ENCODE data around the gene MMP10.

Gene MMP10

DNA sequence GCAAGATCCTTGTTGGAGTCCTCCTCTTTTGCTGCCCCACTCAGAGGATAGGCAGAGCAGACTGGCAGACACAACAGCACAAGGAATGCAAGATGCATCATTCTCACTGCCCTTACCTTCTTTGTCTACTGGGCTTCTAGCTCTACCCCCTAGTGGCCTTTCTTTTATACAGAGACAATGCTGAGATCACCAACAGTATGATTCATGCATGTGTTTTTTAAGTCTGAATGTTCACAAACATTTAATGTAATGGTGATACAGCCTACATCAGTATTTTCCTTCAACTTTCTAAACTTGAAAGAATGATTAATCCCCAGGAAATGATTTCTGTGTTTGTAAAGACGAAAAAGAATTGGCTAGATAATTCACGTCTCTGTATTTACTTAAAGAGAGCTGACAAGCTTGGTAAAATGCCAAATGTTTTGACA lies at the start of gene MMP10:
MMP10 (minus strand) TSS at position 138 of the 428 bp plus-strand sequence; CDS start at position 101, 37 bp downstream.
- peak; percentile 8 for DNase-seq (ENCODE audit: low spot score)

DNA sequence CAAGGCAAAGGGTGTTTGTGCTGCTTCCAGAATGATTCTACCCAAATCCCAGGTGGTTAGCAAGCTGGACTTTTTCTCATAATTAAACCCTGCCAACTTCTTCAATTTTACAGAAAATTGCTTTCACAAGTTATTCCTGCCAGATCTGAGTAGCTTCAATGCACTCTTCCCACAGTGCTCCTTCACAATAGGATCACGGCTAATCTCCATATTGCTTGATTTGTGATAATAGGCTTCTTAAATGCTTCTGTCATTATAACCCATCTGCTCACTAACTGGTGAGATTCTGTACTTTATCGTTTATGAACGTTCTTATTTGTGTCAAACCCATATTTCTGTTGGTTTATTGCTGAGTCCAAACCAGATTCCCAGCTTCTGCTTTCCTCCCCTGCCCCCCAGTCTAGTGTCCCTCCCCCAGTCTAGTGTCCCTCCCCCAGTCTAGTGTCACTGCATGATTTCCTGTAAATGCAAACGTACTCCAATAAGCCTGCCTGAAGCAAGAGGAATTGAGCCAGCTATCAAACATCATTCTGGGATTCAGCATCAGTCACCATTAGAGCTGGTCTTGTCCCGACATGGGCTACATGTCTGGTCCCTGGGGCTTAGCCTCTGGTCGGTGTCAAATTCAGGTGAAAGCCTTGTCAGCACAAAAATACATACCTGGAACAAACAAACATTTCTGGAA lies 49.0 kb upstream of the MMP10 start:
- no peak for DNase-seq (ENCODE audit: low spot score)

DNA sequence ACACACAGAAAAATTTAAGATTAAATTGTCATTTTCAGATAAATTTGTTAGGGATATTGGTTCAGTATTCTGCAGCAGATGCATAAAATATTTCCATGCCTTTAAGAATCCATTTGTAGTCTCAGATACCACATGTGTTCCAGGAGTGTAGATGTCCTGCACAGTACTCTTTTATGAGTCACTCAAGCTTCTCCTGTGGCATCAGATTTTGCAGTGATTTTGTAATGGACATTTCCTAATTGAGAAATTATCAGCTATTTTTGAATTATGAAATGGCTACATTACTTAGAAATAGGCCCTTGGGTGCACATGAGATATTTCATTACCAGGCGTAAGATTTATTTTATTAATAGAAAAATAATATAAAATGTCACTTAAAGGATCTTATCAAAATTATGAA lies 44.1 kb upstream of the MMP10 start:
- no peak for DNase-seq (ENCODE audit: low spot score)

DNA sequence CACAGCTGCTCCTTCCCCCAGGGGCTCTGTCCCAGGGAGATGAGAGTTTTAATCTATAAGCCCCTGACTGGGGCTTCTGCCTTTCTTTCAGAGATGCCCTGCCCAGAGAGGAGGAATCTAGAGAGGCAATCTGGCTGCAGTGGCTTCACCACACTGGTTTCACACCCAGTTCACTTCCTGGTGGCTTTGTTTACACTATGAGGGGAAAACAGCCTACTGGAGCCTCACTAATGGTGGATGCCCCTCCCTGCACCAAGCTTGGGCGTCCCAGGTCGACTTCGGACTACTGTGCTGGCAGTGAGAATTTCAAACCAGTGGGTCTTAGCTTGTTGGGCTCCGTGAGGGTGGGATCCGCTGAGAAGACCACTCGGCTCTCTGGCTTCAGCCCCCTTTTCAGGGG lies 39.1 kb upstream of the MMP10 start:
- no peak for DNase-seq (ENCODE audit: low spot score)

DNA sequence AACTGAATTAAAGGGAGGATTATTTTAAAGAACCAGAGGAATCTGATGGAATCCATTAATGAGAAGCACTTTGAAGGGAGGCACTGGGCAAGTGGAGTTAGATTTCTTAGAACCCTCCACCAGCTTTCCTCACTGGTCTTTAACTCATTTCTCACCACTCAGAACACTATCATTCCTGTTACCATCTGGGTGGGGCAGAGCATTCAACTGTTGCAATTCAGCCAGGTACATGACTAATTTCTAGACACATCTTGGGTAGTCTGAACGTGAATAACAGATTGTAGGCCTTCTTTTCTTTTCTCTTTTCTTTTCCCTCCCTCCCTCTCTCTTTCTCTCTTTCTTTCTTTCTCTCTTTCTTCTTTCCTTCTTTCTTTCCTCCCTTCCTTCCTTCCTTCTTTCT lies 33.1 kb upstream of the MMP10 start:
- no peak for DNase-seq (ENCODE audit: low spot score)

DNA sequence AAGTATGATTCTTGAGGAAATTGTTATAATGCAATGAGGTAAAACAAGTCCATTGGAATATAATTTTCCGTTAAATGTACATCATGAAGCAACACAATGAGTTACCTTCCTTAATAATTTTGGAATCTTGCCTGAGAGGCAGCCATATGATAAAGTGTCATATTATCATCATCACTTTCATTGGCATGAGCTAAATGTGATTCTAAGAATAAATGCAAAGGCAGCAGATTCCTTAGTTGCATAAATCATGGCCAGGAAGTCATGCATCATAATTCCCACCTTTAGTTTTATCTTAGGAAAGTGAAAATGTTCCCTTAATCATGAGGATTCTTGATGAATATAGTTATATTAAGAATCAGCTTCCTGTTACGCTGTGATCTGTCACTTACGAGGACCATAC lies 31.8 kb upstream of the MMP10 start:
- no peak for DNase-seq (ENCODE audit: low spot score)

DNA sequence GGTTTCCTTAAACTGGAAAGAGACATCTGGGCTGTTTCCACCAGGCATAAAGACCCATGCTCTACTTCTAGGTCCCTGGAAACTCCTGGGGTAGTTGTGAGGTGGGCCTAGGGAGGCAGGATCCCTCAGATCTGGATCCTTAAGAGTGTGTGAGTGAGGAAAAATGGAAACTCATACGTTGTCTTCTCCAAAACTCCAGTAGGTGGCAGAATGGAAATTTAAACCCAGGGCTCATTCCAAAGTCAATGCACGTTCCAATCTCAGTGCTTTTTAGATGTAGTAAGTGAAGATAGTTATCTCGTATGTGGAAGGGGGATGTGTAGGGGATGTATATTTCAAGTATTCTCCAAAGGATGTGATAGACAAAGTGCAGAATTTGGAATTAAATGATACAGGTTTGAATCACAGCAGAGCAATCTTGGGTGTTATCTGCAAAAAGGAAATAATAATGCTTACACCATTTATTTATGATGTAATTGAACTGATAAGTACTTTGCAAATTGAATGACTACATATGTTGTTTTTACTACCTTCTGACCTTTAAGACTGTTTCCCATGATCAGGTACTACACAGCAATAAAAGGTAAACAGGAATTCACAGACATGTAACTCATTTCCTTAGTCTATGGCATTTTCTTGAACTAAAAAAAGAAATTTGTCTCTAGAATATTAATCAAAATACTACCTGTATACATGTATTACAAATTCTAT lies 30.7 kb upstream of the MMP10 start:
- no peak for DNase-seq (ENCODE audit: low spot score)

DNA sequence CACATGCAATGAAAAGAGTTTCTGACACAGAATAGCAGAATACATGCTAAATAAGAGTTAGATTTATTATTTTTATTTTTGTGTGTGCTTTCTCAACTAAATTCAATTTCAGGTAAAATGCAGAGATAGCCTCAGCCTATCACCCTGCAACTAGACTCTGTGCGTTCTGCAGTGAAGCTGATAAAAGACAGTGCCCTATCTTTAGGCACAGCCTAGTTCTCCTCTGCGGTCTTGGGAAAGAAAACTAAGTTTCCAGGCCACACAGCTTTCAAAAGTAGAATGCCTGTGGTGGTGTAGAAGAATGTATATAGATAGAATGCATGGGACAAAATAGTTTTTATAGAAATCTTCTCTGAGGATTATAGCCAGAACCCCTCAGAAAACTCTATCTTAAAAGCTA lies 29.5 kb upstream of the MMP10 start:
- DNase-seq (ENCODE audit: low spot score) = no peak

DNA sequence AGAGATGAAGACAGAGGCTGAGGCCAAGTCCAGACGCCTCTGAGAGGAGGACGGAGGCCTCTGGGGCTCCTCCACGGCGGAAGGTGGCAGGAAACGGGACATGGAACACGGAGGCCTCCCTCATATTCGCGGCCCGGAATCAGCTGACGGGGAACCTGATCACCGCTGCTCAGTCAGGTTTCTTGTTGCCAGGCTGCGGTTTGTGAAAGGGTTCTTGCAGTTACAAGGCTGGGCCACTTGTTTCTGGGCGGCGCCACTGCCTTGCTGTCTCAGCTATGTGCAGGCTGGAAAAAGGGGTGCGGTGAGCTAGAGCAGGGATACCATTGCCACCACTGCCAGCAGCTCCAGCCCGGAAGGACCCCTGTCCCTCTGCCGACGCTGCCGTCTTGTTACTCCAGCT lies 27.5 kb upstream of the MMP10 start:
- peak; percentile 10 for DNase-seq (ENCODE audit: low spot score)

DNA sequence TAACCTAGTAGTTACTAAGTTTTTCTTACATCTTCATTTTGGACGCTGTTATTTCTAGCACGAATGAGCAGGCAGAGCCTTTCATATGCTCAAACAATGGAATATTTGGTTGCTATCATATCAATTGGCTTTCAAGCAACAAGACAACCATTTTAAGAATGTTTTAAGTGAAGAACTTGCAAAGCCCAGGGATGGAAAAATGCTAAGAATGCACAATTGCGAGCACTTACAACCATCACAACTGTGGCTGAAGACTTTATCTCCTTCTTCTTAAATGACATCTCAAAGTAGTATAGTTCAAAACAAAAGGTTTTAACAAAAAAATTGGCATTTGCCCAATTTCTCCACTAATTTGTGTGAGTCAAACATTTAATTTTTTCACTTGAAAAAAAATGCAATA lies 25.9 kb upstream of the MMP10 start:
- DNase-seq (ENCODE audit: low spot score) = no peak

DNA sequence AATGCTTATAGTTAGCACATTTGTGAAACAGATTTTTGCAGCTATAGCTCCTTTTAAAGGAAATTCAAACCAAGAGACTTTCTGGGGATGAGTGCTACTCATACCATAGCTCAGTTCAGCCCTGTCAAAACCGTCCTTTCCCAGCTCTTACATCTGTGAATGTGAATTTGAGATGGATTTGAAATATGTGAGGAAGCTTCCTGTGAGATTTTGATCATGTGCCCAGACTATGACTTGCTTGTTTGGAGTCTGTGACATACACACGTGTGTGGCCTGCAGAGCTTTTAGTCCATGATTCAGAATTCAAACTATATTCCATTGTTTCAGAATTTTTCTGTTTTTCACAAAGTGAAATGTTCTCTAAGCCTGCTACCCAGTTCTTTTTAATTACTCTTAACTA lies 21.9 kb upstream of the MMP10 start:
- no peak for DNase-seq (ENCODE audit: low spot score)

DNA sequence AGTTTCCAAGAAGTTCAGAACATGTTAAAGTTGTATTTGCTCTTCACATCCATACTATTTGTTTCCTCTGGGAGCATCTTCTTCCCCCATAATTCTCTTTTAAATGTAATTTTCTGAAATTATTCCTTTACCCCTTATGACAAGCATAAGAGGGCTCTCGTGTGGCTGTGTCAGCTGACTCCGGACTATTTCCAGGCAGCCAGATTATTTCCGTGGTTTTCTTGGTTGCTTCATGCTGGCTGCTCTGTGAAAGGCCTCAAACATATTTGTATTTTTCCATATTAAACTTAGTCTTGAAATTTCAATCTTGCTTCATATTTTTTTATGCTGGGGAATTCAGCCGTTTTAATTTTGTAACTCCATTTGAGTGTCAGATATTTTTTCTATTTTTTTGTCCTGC lies 20.3 kb upstream of the MMP10 start:
- no peak for DNase-seq (ENCODE audit: low spot score)

DNA sequence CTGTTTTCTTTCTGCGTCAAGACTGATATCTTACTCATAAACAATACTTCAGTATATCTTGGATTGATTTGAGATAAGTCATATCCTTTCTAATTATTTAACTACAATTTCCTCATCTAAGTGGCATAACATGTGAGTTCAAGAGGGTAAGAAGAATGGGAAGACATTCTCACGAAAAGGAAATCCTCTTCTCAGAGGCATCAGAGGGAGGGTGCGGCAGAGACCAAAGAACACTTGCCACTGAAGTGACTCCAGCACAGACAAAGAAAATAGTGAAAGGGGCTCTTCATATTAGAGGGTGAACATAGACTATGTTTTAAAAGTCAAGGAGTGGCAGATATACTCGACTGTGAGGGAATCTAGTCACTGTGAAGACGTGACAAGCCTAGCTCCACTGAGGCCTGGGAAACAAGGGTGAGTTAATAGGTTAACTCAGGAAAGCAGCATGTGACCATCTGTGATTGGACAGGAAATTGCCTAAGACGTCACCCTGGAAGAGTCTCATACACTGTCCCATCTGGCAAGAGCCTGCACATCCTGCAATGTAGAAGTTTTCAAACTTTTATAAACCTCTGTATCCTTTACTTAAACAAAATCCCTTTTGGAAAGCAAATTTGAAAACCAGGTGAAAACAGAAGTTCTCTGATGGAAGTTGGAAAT lies 19.4 kb upstream of the MMP10 start:
- no peak for DNase-seq (ENCODE audit: low spot score)

DNA sequence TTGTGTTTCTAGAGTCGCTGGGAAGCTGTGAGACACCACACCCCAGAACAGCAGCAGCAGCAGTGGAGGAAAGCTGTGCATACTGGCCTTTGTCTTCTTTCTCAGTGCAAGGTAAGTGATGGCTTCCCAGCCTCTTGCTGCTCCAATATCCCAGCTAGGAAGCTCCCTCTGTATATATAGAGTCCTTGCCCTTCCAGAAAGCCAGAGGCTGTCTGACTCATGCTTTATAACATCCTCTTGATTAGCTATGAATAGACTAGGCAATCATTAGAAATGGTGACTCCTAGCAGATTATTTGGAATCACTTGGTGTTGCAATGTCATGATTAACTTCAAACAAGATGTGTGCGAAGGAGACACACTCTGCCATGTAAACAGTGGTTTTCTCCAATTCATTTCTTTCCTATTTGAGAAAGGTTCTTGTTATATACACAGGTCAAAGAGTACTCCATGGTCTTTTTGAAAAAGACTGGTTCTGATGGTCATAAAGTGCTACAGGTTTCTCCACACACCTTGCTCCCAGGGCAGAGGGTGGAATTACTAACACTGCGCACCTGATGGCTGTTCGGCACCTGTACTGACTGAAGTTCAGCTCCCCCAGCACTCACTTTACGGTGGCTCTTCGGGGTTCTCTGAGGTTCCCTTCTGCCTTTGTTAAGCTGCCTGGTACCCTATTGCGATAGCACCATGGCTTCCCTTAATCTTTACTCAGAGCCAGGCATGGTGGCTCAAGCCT lies 17.8 kb upstream of the MMP10 start, which contains the start of gene MMP1:
MMP1 (minus strand) TSS at position 149 of the 735 bp plus-strand sequence; CDS start at position 81, 68 bp downstream.
- DNase-seq (ENCODE audit: low spot score) = no peak

DNA sequence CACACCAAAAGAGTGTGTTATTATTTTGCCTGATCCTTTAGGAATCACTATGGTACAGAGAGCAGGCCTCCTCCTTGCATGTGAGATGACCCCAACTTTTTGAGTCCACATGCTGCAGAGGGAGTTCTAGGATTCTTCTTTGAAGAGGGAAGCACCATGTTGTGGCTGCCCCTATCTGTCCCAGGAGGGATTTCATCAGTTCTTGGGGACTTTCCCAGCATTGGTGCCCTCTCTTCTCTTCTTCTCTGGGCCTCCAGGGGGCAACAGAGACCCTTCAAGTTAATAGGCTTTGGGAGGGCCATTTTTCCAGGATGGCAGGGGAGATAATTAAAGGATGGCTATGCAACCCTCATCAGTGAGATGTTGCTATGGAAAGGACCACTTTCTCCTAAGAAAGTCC lies 14.0 kb upstream of the MMP10 start:
- peak; percentile 48 for DNase-seq (ENCODE audit: low spot score)

DNA sequence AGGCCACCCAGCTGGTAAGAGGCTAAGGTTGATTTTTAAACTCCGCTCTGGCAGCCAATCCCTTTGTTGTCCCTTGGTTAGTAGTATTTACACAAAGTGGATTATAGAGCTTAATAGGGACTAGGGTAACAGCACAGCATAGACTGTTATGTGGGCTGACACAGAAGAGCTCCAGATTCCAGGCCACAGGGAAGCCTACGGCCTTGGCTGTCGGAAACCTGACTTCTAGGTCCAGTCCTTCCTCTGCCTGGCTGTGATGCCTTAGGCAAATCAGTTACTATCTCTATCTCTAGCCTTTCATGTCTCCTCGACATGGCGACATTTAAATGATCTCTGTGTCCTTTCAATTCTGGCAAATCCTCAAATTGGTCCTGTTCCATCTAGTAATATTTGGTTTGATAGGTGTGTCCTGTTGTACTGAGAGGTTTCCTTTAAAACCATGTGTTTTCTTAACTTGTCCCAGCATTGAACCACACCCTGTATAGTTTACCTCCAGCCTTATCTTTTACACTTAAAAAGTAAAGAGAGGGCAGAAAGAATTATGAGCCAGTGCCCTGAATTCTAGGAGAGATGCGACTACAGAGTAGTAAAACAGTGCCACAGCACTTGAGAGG lies 13.4 kb upstream of the MMP10 start:
- DNase-seq (ENCODE audit: low spot score) = no peak

DNA sequence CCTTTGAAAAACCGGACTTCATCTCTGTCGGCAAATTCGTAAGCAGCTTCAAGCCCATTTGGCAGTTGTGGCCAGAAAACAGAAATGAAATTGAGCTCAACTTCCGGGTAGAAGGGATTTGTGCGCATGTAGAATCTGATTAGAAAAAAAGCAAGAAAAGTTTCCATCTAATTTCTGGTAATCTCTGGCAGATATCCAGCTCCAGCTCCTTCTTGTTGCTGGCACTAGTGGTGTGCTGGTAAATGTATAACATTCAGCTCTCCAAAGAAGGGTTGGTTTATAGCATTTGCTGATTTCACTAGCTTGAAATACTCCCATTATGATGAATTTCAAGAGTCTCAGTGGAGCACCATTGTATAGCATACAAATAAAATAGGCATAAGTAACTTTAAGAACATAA lies 12.2 kb upstream of the MMP10 start:
- no peak for DNase-seq (ENCODE audit: low spot score)

DNA sequence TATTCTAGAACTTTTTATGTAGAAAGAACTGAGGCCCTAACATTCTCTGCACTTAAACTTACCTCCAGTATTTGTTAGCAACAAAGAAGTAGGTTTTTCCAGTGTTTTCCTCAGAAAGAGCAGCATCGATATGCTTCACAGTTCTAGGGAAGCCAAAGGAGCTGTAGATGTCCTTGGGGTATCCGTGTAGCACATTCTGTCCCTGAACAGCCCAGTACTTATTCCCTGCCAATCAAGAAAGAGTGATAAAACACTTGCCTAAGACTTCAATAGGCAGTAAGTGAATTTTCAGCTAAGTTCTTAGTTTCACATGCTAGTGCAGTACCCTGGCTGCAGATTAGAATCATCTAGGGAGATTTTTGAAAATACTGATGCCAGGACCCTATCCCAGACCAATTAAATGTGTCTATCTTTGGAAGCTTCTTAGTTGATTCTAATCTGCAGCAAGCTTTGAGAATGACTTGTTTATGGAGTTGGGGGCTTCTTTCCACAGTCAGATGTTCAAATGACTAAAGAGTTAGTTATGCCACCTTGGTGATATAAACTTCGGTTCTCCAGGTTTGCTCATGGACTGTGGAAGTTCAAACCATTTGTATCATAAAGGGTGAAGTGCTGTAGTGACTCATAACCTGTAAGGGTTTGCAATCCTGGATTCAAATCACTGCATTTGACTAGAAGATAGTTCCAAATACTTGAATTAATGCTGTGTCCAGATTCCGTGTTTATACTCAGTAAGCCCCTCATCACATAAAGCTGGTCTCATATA lies 11.0 kb upstream of the MMP10 start:
- DNase-seq (ENCODE audit: low spot score) = no peak

DNA sequence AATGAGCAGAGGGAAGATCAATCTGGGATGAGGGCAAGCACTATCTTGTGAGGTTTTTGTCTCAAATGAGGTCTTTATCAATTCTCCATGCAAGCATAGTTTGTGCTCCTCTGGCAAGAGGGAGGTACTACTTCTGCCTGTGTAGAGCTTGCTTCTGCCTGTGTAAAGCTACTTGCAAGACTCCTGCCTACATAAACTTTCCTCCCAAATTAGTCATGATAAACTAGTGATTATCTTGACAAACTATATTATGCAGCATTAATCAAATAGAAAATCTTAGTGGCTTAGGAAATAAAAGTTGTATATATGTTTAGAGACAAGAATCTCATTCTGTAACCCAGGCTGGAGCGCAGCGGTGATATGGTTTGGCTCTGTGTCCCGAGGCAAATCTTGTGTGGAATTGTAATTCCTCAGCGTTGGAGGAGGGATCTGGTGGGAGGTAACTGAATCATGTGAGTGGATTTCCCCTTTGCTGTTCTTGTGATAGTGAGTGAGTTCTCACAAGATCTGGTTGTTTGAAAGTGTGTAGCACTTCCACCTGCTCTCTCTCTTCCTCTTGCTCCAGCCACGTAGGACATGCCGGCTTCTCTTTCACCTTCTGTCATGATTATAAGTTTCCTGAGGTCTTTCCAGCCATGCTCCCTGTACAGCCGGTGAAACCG lies 8.0 kb upstream of the MMP10 start:
- no peak for DNase-seq (ENCODE audit: low spot score)

DNA sequence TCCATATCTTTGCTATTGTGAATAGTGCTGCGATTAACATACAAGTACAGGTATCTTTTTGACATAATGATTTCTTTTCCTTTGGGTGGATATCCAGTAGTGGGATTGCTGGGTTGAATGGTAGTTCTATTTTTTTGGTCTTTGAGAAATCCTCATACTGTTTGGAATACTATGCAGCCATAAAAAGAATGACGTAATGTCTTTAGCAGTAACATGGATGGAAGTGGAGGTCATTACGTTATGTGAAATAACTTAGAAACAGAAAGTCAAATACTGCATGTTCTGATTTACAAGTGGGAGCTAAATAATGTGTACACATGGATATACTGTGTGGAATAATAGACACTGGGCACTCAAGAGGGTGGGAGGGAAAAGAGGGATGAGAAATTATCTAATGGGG lies 4.0 kb upstream of the MMP10 start:
- no peak for DNase-seq (ENCODE audit: low spot score)

DNA sequence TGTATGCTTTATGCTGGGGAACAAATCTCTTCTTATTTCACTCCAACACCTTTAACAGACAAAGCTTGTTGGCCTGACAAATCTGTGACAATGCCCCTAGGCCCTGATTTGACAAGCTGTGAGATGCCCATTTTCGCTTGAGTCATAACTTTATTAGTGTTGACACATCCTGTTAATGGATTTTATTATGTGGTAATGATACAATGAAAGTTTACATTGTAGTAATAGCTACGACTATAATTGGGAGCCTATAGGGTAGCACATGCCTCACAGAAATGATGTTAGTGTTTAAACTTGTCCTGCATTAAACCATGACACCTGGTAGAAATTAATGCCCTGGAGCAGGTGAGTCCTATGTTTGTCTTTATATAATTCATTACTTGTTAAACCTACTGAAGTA lies 3.3 kb upstream of the MMP10 start:
- no peak for DNase-seq (ENCODE audit: low spot score)
